Loucy (cell line): ENCODE measurements around the gene AMFR.

Experiments used
- H2AFZ ChIP-seq: fragments of 200-600 bp; sonication (generic); 2 replicates; pipeline ENCODE4 v1.6.0; 2016; ENCODE audit warnings: antibody characterized with exemption, mild to moderate bottlenecking, low read length, moderate library complexity
- H3F3A ChIP-seq: fragments of 200-600 bp; 2 replicates; pipeline ENCODE4 v1.6.0; 2016; ENCODE audit warnings: antibody characterized with exemption, low read depth, mild to moderate bottlenecking
- H3K27me3 ChIP-seq: fragments of 200-600 bp; sonication (generic); 2 replicates; pipeline ENCODE4 v1.6.1; 2014; ENCODE audit warnings: low read length, mild to moderate bottlenecking; ENCODE audit not compliant: insufficient read depth, poor library complexity, severe bottlenecking
- H3K36me3 ChIP-seq: fragments of 200-600 bp; sonication (generic); 2 replicates; pipeline ENCODE4 v1.6.1; 2016; ENCODE audit warnings: low read length; ENCODE audit not compliant: insufficient read depth
- H3K4me1 ChIP-seq: fragments of 200-600 bp; sonication (generic); 2 replicates; pipeline ENCODE4 v1.5.1; 2014; ENCODE audit warnings: low read length, mild to moderate bottlenecking; ENCODE audit not compliant: insufficient read depth, poor library complexity, severe bottlenecking
- H3K4me2 ChIP-seq: fragments of 200-600 bp; sonication (generic); 2 replicates; pipeline ENCODE4 v1.6.0; 2014; ENCODE audit warnings: antibody characterized with exemption, low read length, low read depth, mild to moderate bottlenecking; ENCODE audit not compliant: poor library complexity, severe bottlenecking
- H3K4me3 ChIP-seq: fragments of 200-600 bp; sonication (generic); 2 replicates; pipeline ENCODE4 v1.5.1; 2014; ENCODE audit warnings: low read length, mild to moderate bottlenecking, mixed read lengths; ENCODE audit not compliant: poor library complexity, severe bottlenecking
- H3K79me2 ChIP-seq: fragments of 200-600 bp; sonication (generic); 2 replicates; pipeline ENCODE4 v1.6.1; 2014; ENCODE audit warnings: low read length; ENCODE audit not compliant: insufficient read depth
- H3K9ac ChIP-seq: fragments of 200-600 bp; sonication (generic); 2 replicates; pipeline ENCODE4 v1.6.0; 2014; ENCODE audit warnings: mild to moderate bottlenecking, low read depth, low read length, moderate library complexity; ENCODE audit not compliant: poor library complexity, severe bottlenecking
- H3K9me2 ChIP-seq: fragments of 200-600 bp; sonication (generic); replicated peaks from 2 replicates; pipeline ENCODE4 v1.6.1; 2016; ENCODE audit warnings: low read depth, low read length, mixed read lengths
- H3K9me3 ChIP-seq: fragments of 200-600 bp; sonication (generic); 2 replicates; pipeline ENCODE4 v1.6.1; 2014; ENCODE audit warnings: mild to moderate bottlenecking, antibody characterized with exemption, low read length, low read depth; ENCODE audit not compliant: insufficient read depth
- H4K20me1 ChIP-seq: fragments of 200-600 bp; sonication (generic); 2 replicates; pipeline ENCODE4 v1.6.0; 2014; ENCODE audit warnings: antibody characterized with exemption, low read length, mild to moderate bottlenecking; ENCODE audit not compliant: insufficient read depth, poor library complexity, severe bottlenecking
- EZH2phosphoT487 ChIP-seq: fragments of 200-600 bp; IDR thresholded peaks from 2 replicates; pipeline ENCODE4 v1.6.1; 2018; ENCODE audit warnings: antibody characterized with exemption, mild to moderate bottlenecking, moderate library complexity, borderline replicate concordance
- TF ChIP-seq, protein P1 (sequence below): fragments of 200-600 bp; sonication (generic); conservative IDR thresholded peaks from 2 replicates; pipeline ENCODE4 v1.5.1; 2014; ENCODE audit warnings: mild to moderate bottlenecking, antibody characterized with exemption, low read length

Gene AMFR

DNA sequence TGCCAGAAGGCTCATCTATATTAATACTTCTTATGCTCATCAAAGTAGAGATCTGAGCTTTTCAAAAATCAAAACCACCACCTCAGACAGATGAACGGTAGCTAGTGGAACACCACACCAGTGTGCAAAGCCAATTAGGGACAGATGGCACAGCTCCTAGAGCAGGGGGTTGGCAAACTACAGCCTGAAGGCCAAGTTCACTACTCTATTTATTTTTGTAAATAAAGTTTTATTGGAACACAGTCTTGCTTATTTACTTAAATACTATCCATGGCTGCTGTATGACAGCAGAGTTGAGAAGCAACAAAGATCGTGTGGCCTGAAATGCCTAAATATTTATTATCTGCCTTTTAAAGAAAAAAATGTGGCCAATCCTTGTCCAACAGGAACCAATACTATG lies 56.8 kb downstream of the AMFR start:
- 0 out of 2 replicates have a peak, but pooled peaks cover 2% of the 10 kb centered on the region for H3K79me2 ChIP-seq
- peaks cover 62% of the 10 kb centered on the region; the same call in 1 of the 2 replicates for H3K36me3 ChIP-seq
- no peak overlapping the region for H2AFZ ChIP-seq
- no peak overlapping the region for H3K4me3 ChIP-seq
- H3F3A ChIP-seq, result no peaks in the 10 kb centered on the region
- no peaks in the 10 kb centered on the region for H3K4me1 ChIP-seq
- no peaks in the 10 kb centered on the region for H3K9me3 ChIP-seq
- H3K27me3 ChIP-seq, result no peaks in the 10 kb centered on the region
- H3K4me2 ChIP-seq, result no peak overlapping the region
- H3K9me2 ChIP-seq, result no peaks in the 10 kb centered on the region
- no peak for TF ChIP-seq EZH2phosphoT487
- TF ChIP-seq, protein P1, sequence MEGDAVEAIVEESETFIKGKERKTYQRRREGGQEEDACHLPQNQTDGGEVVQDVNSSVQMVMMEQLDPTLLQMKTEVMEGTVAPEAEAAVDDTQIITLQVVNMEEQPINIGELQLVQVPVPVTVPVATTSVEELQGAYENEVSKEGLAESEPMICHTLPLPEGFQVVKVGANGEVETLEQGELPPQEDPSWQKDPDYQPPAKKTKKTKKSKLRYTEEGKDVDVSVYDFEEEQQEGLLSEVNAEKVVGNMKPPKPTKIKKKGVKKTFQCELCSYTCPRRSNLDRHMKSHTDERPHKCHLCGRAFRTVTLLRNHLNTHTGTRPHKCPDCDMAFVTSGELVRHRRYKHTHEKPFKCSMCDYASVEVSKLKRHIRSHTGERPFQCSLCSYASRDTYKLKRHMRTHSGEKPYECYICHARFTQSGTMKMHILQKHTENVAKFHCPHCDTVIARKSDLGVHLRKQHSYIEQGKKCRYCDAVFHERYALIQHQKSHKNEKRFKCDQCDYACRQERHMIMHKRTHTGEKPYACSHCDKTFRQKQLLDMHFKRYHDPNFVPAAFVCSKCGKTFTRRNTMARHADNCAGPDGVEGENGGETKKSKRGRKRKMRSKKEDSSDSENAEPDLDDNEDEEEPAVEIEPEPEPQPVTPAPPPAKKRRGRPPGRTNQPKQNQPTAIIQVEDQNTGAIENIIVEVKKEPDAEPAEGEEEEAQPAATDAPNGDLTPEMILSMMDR, result no peak
- H3K9ac ChIP-seq, result no peak overlapping the region
- H4K20me1 ChIP-seq, result no peaks in the 10 kb centered on the region

DNA sequence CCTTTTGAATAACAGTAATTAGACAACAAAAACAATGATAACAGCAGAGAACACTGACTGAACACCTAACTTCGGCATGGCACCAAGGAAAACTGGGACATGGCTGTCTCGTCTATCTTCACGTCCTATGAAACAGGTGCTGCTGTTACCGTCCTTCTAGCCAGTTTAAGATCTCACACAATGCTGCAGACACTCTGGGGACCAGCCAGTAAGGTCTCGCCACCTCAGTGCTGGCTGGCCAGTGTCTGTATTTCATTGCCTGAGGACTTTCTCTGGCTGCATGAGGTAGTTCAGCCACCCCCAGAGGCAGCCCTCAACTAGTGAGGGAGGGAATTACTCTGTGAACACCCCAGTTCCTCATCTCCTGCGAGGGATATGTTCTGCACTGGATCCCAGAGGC lies 57.6 kb downstream of the AMFR start:
- peaks cover 65% of the 10 kb centered on the region; the same call in 1 of the 2 replicates for H3K36me3 ChIP-seq
- no peaks in the 10 kb centered on the region for H3K9me2 ChIP-seq
- TF ChIP-seq, protein P1, result no peak
- no peak for TF ChIP-seq EZH2phosphoT487
- no peaks in the 10 kb centered on the region for H3K27me3 ChIP-seq
- no peaks in the 10 kb centered on the region for H4K20me1 ChIP-seq
- no peak overlapping the region for H3K4me3 ChIP-seq
- H3K9ac ChIP-seq, result no peak overlapping the region
- no peaks in the 10 kb centered on the region for H3K79me2 ChIP-seq
- no peak overlapping the region for H2AFZ ChIP-seq
- no peaks in the 10 kb centered on the region for H3K9me3 ChIP-seq
- H3F3A ChIP-seq, result no peaks in the 10 kb centered on the region
- H3K4me1 ChIP-seq, result no peaks in the 10 kb centered on the region
- no peak overlapping the region for H3K4me2 ChIP-seq

DNA sequence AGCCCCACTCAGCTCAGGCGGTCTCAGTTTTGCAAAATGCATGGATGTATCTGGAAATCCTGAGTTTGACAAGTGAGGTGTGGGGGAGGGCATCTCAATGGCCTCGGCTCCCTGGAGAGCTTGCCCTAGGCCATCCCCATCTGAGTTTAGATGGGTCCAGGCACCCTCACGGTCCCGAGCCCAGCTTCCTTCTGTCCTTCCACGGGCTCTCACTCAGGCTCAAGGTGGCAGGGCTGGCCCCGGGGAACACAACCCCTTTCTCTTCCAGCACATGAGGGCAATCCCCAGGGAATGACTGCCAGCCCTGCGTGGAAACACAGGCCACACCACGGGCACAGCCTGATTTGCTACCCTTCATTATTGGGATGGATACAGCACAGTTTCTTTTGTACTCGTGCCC lies 58.4 kb downstream of the AMFR start:
- H3K27me3 ChIP-seq, result no peaks in the 10 kb centered on the region
- no peak overlapping the region for H3K4me3 ChIP-seq
- H3K9ac ChIP-seq, result no peak overlapping the region
- no peaks in the 10 kb centered on the region for H3K4me1 ChIP-seq
- no peaks in the 10 kb centered on the region for H3K9me3 ChIP-seq
- H3K79me2 ChIP-seq, result no peaks in the 10 kb centered on the region
- H2AFZ ChIP-seq, result no peak overlapping the region
- no peaks in the 10 kb centered on the region for H3F3A ChIP-seq
- no peak for TF ChIP-seq EZH2phosphoT487
- TF ChIP-seq, protein P1, result no peak
- no peaks in the 10 kb centered on the region for H3K9me2 ChIP-seq
- no peak overlapping the region for H3K4me2 ChIP-seq
- H4K20me1 ChIP-seq, result no peaks in the 10 kb centered on the region
- H3K36me3 ChIP-seq, result peaks cover 73% of the 10 kb centered on the region; the same call in 1 of the 2 replicates
